Keratinocyte (primary cell): ENCODE results near the gene CXCR6. TPM values are rescaled to one million over a fixed set of nuclear protein-coding genes. Genes with fewer than 3 reads are reported as not detected.

Source experiments
- DNase-seq: peaks from one replicate; pipeline ENCODE4 v3.0.0-alpha.2; 2011; ENCODE audit warnings: low read depth, missing footprints, low spot score
- FAIRE-seq: peaks from 2 replicates; lab custom pipeline; 2011; peaks lifted over from hg19 to GRCh38; lab: Jason Lieb, UNC
- H2AFZ ChIP-seq: 2 replicates; pipeline ENCODE4 v1.6.0; 2012; ENCODE audit warnings: low read length, control low read depth, inconsistent platforms; ENCODE audit not compliant: control insufficient read depth
- H3K27ac ChIP-seq: 2 replicates; pipeline ENCODE4 v1.5.1; 2011; ENCODE audit warnings: low read length; ENCODE audit not compliant: control insufficient read depth, insufficient read depth
- H3K27me3 ChIP-seq: 3 replicates; pipeline ENCODE4 v1.6.0; 2011; ENCODE audit warnings: low read length; ENCODE audit not compliant: control insufficient read depth, insufficient read depth; ENCODE audit errors: extremely low read depth
- H3K36me3 ChIP-seq, 2 experiments: 2 replicates in 1 of 2; 3 replicates in 1 of 2; pipeline ENCODE4 v1.5.1; 2011; ENCODE audit warnings: low read length in 2 of 2, mild to moderate bottlenecking in 1 of 2; ENCODE audit not compliant: control insufficient read depth in 2 of 2, insufficient read depth in 2 of 2; ENCODE audit errors: extremely low read depth in 1 of 2
- H3K4me1 ChIP-seq: 3 replicates; pipeline ENCODE4 v1.5.1; 2011; ENCODE audit warnings: low read length; ENCODE audit not compliant: control insufficient read depth, insufficient read depth; ENCODE audit errors: extremely low read depth
- H3K4me2 ChIP-seq: 3 replicates; pipeline ENCODE4 v1.6.0; 2011; ENCODE audit warnings: low read depth, low read length; ENCODE audit not compliant: control insufficient read depth, insufficient read depth; ENCODE audit errors: extremely low read depth
- H3K4me3 ChIP-seq, 3 experiments: fragments of 200-600 bp in 1 of 3; sonication (generic) in 1 of 3; 2 replicates in 2 of 3; 3 replicates in 1 of 3; pipeline ENCODE4 v1.5.1; 2011 to 2016; ENCODE audit warnings: low read length in 3 of 3, mild to moderate bottlenecking in 3 of 3, control low read depth in 2 of 3, inconsistent platforms in 1 of 3, low read depth in 1 of 3, mixed read lengths in 1 of 3, mixed run types in 1 of 3, moderate library complexity in 1 of 3; ENCODE audit not compliant: control insufficient read depth in 2 of 3, insufficient read depth in 2 of 3; ENCODE audit errors: extremely low read depth in 1 of 3
- H3K79me2 ChIP-seq: 2 replicates; pipeline ENCODE4 v1.6.0; 2012; ENCODE audit warnings: low read length; ENCODE audit not compliant: control insufficient read depth, insufficient read depth
- H3K9ac ChIP-seq: 3 replicates; pipeline ENCODE4 v1.6.0; 2011; ENCODE audit warnings: low read length; ENCODE audit not compliant: control insufficient read depth, insufficient read depth; ENCODE audit errors: extremely low read depth
- H3K9me1 ChIP-seq: 3 replicates; pipeline ENCODE4 v1.6.0; 2011; ENCODE audit warnings: low read length; ENCODE audit not compliant: control insufficient read depth, insufficient read depth; ENCODE audit errors: extremely low read depth
- H3K9me3 ChIP-seq: 2 replicates; pipeline ENCODE4 v1.5.1; 2012; ENCODE audit warnings: low read depth, low read length; ENCODE audit not compliant: control insufficient read depth
- H4K20me1 ChIP-seq: 3 replicates; pipeline ENCODE4 v1.6.0; 2011; ENCODE audit warnings: low read length; ENCODE audit not compliant: control insufficient read depth, insufficient read depth; ENCODE audit errors: extremely low read depth
- CTCF ChIP-seq, 3 experiments: IDR thresholded peaks in 1 of 3; conservative IDR thresholded peaks in 1 of 3; optimal IDR thresholded peaks in 1 of 3; 2 replicates in 2 of 3; 3 replicates in 1 of 3; pipeline versions ENCODE3 to v1.5.1; 2011; ENCODE audit warnings: low read length in 3 of 3, mild to moderate bottlenecking in 3 of 3, moderate library complexity in 2 of 3, control low read depth in 1 of 3, inconsistent platforms in 1 of 3; ENCODE audit not compliant: insufficient read depth in 2 of 3; ENCODE audit errors: extremely low read depth in 1 of 3
- EZH2 ChIP-seq: IDR thresholded peaks from one replicate; pipeline ENCODE4 v1.6.1; 2012; ENCODE audit warnings: inconsistent platforms, mild to moderate bottlenecking, low read length, moderate library complexity
- dilution Hi-C: fragments of 300-500 bp; cut with MboI; formaldehyde crosslinking; loops from one replicate; pipeline ENCODE4 v1.7.0; 2020; ENCODE audit warnings: low sequenced_read_pairs; ENCODE audit not compliant: extremely low pct_ligation_motif_present
- polyA plus RNA-seq, 5 experiments: library from polyadenylated mRNA; depleted of rRNA in 3 of 5; stranded (reverse) in 3 of 5; stranded (forward) in 1 of 5; unstranded in 1 of 5; fragments of >200 nt; gene quantifications; 1 replicate in 1 of 5; 2 replicates in 3 of 5; 3 replicates in 1 of 5; pipeline versions ENCODE4 v1.2.1 to v1.2.3, GENCODE V29; 2011 to 2012; ENCODE audit warnings: missing spikeins in 2 of 5, low read depth in 1 of 5, low replicate concordance in 1 of 5

Gene CXCR6
- polyA plus RNA-seq, 1 donor (not counting 4 experiments of a cell fraction or from before 2014, with no cell fraction given) = not detected

- Histone ChIP-seq H3K9me3 (no peaks in the 10 kb centered on the region), H3K36me3 (peaks cover 24 to 52% of the 10 kb centered on the region in 2 experiments), H3K4me1 (no peaks in the 10 kb centered on the region), H2AFZ (no peak overlapping the region), H3K27ac (no peak overlapping the region), H3K9ac (no peak overlapping the region), H4K20me1 (no peaks in the 10 kb centered on the region), H3K4me3 (no peak overlapping the region), H3K4me2 (no peak overlapping the region), H3K79me2 (no peaks in the 10 kb centered on the region), H3K27me3 (no peaks in the 10 kb centered on the region), H3K9me1 (no peaks in the 10 kb centered on the region)
- FAIRE-seq = no peak
- TF ChIP-seq CTCF (optimal IDR thresholded peaks at IDR 0.05 in 1 of 3, IDR thresholded peaks at IDR 0.05 in 1 of 3, conservative IDR thresholded peaks at IDR 0.05 in 1 of 3; ENCODE audit: extremely low read depth in 1 of 3, insufficient read depth in 2 of 3, low read length in 3 of 3) (no peak), EZH2 (no peak)
- no peak for DNase-seq
- dilution Hi-C loops = no loop called here
Measured at GRCh38 chr3:45950686-45951600, 7.7 kb downstream of the CXCR6 start.

- H3K79me2 ChIP-seq = no peaks in the 10 kb centered on the region
- H3K27me3 ChIP-seq = no peaks in the 10 kb centered on the region
- H3K36me3 ChIP-seq = peaks cover 24 to 50% of the 10 kb centered on the region in 2 experiments
- dilution Hi-C loops = no loop called here
- H3K4me3 ChIP-seq = no peak overlapping the region
- H3K9me3 ChIP-seq = no peaks in the 10 kb centered on the region
- FAIRE-seq = no peak
- no peak overlapping the region for H3K27ac ChIP-seq
- TF ChIP-seq CTCF (optimal IDR thresholded peaks at IDR 0.05 in 1 of 3, IDR thresholded peaks at IDR 0.05 in 1 of 3, conservative IDR thresholded peaks at IDR 0.05 in 1 of 3; ENCODE audit: extremely low read depth in 1 of 3, insufficient read depth in 2 of 3, low read length in 3 of 3) (no peak), EZH2 (no peak)
- no peaks in the 10 kb centered on the region for H3K9me1 ChIP-seq
- no peaks in the 10 kb centered on the region for H4K20me1 ChIP-seq
- no peak overlapping the region for H3K4me2 ChIP-seq
- H3K4me1 ChIP-seq = peaks cover 3% of the 10 kb centered on the region
- H2AFZ ChIP-seq = no peak overlapping the region
- no peak for DNase-seq
- H3K9ac ChIP-seq = no peak overlapping the region
Measured at GRCh38 chr3:45951946-45952345, 8.7 kb downstream of the CXCR6 start.
